Small intestine (tissue), 7 donors: ENCODE data around the gene ELAVL4. TPM values are rescaled to one million over a fixed set of nuclear protein-coding genes. Genes with fewer than 3 reads are reported as not detected.
A peak's percentile ranks its signal among the peaks of the same experiment; 100 is the strongest.

Experiments used
- DNase-seq, 2 donors: peaks; one replicate each; pipeline versions ENCODE4 v3.0.0 to v3.0.0-alpha.2; 2013
- FAIRE-seq: peaks from 2 replicates; lab custom pipeline; 2012; peaks lifted over from hg19 to GRCh38; lab: Jason Lieb, UNC
- H3K27ac ChIP-seq, 3 donors: one replicate each; pipeline ENCODE4 v1.5.1; 2013; ENCODE audit warnings: low read length in 2 of 3, mild to moderate bottlenecking in 2 of 3, control low read depth in 1 of 3, inconsistent platforms in 1 of 3, low read depth in 1 of 3, moderate library complexity in 1 of 3
- H3K27me3 ChIP-seq, 3 donors: one replicate each; pipeline ENCODE4 v1.6.1; 2013; ENCODE audit warnings: low read length in 3 of 3, inconsistent platforms in 1 of 3; ENCODE audit not compliant: control insufficient read depth in 3 of 3, insufficient read depth in 3 of 3
- H3K36me3 ChIP-seq, 3 donors: one replicate each; pipeline ENCODE4 v1.6.1; 2013; ENCODE audit warnings: low read length in 3 of 3, inconsistent platforms in 1 of 3, low read depth in 1 of 3, mild to moderate bottlenecking in 1 of 3, moderate library complexity in 1 of 3; ENCODE audit not compliant: control insufficient read depth in 3 of 3, insufficient read depth in 2 of 3
- H3K4me1 ChIP-seq, 3 donors: one replicate each; pipeline ENCODE4 v1.6.1; 2013; ENCODE audit warnings: low read length in 2 of 3, inconsistent platforms in 1 of 3, low read depth in 1 of 3, mild to moderate bottlenecking in 1 of 3, moderate library complexity in 1 of 3; ENCODE audit not compliant: control insufficient read depth in 3 of 3, insufficient read depth in 2 of 3
- H3K4me3 ChIP-seq, 3 donors: one replicate each; pipeline ENCODE4 v1.5.1; 2013; ENCODE audit warnings: low read length in 3 of 3, control low read depth in 1 of 3, inconsistent platforms in 1 of 3, low read depth in 1 of 3, mild to moderate bottlenecking in 1 of 3, moderate library complexity in 1 of 3
- H3K9me3 ChIP-seq, 2 donors: one replicate each; pipeline ENCODE4 v1.6.1; 2013; ENCODE audit warnings: low read depth in 1 of 2, low read length in 1 of 2; ENCODE audit not compliant: control insufficient read depth in 2 of 2, insufficient read depth in 1 of 2
- WGBS, 3 donors: extraction: QIAGEN DNeasy Blood & Tissue Kit; methylation state at CpG; one replicate each; pipeline ENCODE4 v1.1.7; 2013; 5-methylcytosine and 5-hydroxymethylcytosine counted together
- polyA plus RNA-seq, 4 donors: library from polyadenylated mRNA; stranded (reverse) in 3 of 4; unstranded in 1 of 4; fragments of 200-250 nt in 3 of 4; fragments of 120-200 nt in 1 of 4; gene quantifications; one replicate each; pipeline versions ENCODE4 v1.2.1 to v1.2.3, GENCODE V29; 2013
- donor health status: healthy with polysubstance abuse.
- donor health status: control.
- donor health status: control.
- donor health status: Bipolar disorder and iron deficiency.
- donor health status: healthy.

ELAVL4 gene
- polyA plus RNA-seq, 4 donors = 2.2 to 7.5 TPM; not detected in 2

DNA sequence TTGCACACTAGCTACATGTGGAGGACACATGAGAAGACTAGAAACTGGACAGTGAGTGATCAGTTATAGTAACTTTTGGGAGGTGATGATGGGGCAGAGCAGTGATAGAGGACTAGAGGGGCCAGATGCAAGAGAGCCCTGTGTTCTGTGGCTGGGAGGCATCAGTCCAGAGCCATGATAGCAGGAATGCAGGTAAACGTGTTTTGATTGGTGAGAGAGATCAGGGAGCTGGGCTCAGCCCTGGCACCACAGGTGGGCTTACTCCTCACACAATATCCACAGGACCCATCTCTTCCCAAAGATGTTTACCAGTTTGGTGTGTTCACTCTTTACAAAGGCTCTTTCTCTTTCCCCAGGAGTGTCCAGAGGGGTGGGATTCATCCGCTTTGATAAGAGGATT is 86.5 kb downstream of the ELAVL4 start:
- FAIRE-seq = no peak

DNA sequence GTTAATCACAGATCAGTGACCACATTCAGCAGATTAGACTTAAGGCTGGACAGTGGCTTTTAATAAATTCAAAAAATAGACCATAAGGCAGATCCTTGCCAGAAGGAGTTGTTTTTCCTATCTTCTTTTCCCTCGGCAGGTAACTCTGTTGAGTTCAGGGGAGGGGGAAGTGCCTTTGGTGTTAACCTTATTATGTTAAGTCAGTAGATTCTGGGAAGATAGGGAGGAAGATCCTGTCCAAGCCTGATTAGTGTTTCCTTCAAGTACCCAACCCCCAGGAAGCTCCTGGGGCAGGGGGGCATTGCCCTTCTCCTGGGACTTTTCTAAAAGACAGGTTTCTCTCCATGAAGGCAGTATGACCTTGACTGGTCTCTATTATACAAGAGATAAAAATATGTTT is 87.4 kb downstream of the ELAVL4 start:
- no peaks in the 10 kb centered on the region for H3K4me1 ChIP-seq
- H3K27ac ChIP-seq = no peak overlapping the region
- WGBS, 3 donors = 55 to 65% (median 63%) methylated on average over 1 of the region's 1 CpG
- no peak for DNase-seq
- no peaks in the 10 kb centered on the region for H3K9me3 ChIP-seq
- H3K27me3 ChIP-seq = no peaks in the 10 kb centered on the region
- no peak overlapping the region for H3K4me3 ChIP-seq
- no peak for FAIRE-seq
- no peaks in the 10 kb centered on the region for H3K36me3 ChIP-seq

More for the DNA sequence above, 86.5 kb downstream of the ELAVL4 start:
- H3K27ac ChIP-seq = no peak overlapping the region
- H3K4me1 ChIP-seq = no peaks in the 10 kb centered on the region
- DNase-seq = no peak
- no peaks in the 10 kb centered on the region for H3K36me3 ChIP-seq
- no peaks in the 10 kb centered on the region for H3K27me3 ChIP-seq
- WGBS, 3 donors = 55 to 76% (median 63%) methylated on average over 2 of the region's 2 CpGs
- H3K9me3 ChIP-seq = no peaks in the 10 kb centered on the region
- H3K4me3 ChIP-seq = no peak overlapping the region

DNA sequence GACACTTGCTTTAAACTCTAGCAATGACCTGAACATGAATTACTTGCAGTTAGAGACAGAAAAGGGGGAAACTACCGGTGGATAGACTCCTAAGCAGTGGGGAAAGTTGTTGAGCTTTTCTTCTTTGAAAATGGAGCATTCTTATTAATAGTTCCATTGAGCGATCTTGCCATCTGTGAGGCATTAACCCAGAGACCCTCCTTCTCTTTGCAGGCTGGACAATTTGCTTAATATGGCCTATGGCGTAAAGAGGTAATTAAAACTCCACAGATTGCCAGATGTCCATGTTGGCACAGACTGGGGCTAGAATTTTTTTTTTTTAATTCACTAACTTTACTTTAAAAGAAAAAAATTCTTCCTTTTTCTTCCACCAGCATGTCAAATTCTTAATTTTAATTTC is 88.5 kb downstream of the ELAVL4 start:
- FAIRE-seq = no peak
- H3K27ac ChIP-seq = no peak overlapping the region
- no peak overlapping the region for H3K4me3 ChIP-seq
- H3K27me3 ChIP-seq = no peaks in the 10 kb centered on the region
- H3K36me3 ChIP-seq = no peaks in the 10 kb centered on the region
- 68 to 81% (median 79%) methylated on average over 3 of the region's 3 CpGs for WGBS, 3 donors
- no peaks in the 10 kb centered on the region for H3K9me3 ChIP-seq
- H3K4me1 ChIP-seq = no peaks in the 10 kb centered on the region
- no peak for DNase-seq

DNA sequence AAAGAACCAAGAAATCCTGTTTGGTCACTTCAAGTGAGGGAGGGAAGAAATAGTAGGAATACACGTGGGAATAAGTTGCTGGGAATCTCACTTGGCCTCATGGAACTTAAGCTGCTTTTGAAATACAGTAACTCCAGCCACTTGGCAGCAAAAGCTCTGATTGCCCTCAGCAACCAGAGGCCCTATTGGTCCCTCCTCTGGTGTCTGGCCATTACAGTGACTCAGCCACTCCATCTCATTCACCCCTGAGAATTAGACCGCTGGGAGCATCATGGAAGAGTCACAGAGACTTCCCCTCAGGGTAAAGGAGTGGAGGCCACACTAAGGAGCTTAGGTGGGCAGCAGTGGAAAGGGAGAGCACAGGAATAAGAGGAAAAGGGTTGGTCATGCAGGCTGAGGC is 99.6 kb downstream of the ELAVL4 start:
- no peak for DNase-seq
- 33 to 61% (median 56%) methylated on average over 2 of the region's 2 CpGs for WGBS, 3 donors
- no peak for FAIRE-seq
- no peak overlapping the region for H3K4me3 ChIP-seq
- H3K4me1 ChIP-seq = no peaks in the 10 kb centered on the region
- H3K27me3 ChIP-seq = peaks cover 0 to 2% (median 0%) of the 10 kb centered on the region in 3 donors
- no peak overlapping the region for H3K27ac ChIP-seq
- no peaks in the 10 kb centered on the region for H3K36me3 ChIP-seq
- H3K9me3 ChIP-seq = no peaks in the 10 kb centered on the region

DNA sequence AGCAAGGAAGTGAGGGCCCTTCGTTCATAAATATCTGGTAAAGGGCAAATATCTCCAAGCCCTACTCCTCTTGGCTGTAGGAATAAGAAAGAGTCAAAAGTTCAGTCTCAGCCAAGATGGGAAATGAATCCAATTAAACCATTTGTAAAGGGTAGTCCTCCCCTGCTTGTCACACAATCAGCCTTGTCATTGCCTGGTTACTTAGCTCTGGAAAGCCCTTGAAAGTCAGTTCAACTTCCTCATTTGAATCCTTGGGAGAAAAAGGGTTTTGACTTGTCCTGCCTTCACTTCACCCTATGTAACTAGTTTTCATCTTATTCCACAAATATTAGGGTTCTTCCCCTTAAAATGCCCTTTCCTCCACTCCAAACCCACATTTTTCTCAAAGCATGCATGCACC is 100.0 kb downstream of the ELAVL4 start:
- Histone ChIP-seq H3K27me3 (peaks cover 0 to 2% (median 0%) of the 10 kb centered on the region in 3 donors), H3K4me1 (no peaks in the 10 kb centered on the region), H3K27ac (no peak overlapping the region), H3K36me3 (no peaks in the 10 kb centered on the region), H3K9me3 (no peaks in the 10 kb centered on the region), H3K4me3 (no peak overlapping the region)
- FAIRE-seq = no peak
- DNase-seq = no peak
- WGBS, 3 donors = 24 to 39% (median 32%) methylated on average over 1 of the region's 1 CpG

DNA sequence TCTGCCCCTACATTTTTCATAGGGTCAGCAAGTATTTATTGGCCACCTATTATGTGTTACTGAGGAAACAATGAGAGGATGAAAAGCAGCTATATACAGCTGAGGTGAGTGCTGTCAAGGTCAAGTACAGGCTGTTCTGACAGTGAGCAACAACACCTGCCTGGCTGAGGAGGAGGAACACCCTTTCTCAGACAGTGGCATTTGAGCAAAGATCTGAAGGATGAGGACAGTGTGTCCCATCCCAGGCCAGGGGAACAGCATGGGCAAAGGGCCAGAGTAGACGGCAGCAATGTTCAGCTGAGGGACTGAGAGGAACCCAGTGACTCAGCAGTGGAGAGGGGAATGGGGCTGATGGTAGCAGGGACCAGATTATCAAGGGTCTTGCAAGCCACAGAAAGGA is 101.0 kb downstream of the ELAVL4 start:
- Histone ChIP-seq H3K27me3 (no peaks in the 10 kb centered on the region), H3K4me1 (no peaks in the 10 kb centered on the region), H3K4me3 (no peak overlapping the region), H3K36me3 (no peaks in the 10 kb centered on the region), H3K27ac (no peak overlapping the region), H3K9me3 (no peaks in the 10 kb centered on the region)
- DNase-seq (no peak), FAIRE-seq (no peak)
- WGBS, 3 donors = 40 to 58% (median 54%) methylated on average over 1 of the region's 1 CpG

DNA sequence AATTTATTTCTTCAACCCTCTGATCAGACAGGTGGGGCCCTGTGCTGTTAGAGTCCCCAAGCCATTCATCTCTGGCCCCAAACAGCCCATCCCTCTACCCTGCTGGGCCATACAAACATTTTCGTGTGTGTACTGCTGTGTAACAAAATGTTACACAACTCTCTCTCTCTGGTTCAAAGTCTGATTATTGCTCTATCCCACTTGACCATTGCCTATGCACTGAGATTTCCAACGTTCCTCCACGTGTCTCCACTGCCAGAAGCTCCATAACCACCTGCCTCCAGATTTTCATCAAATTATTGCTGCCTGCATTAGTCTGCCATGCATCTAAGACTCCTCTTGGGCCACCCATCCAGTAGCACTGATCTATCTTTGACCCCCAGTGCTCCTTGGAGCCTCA is 104.8 kb downstream of the ELAVL4 start:
- FAIRE-seq (no peak), DNase-seq (peak in 1 of 2 donors; percentile 9)
- H3K4me1 ChIP-seq = no peaks in the 10 kb centered on the region
- 28 to 64% (median 37%) methylated on average over 3 of the region's 3 CpGs for WGBS, 3 donors
- no peaks in the 10 kb centered on the region for H3K36me3 ChIP-seq
- no peaks in the 10 kb centered on the region for H3K27me3 ChIP-seq
- H3K4me3 ChIP-seq = no peak overlapping the region
- no peak overlapping the region for H3K27ac ChIP-seq
- no peaks in the 10 kb centered on the region for H3K9me3 ChIP-seq

DNA sequence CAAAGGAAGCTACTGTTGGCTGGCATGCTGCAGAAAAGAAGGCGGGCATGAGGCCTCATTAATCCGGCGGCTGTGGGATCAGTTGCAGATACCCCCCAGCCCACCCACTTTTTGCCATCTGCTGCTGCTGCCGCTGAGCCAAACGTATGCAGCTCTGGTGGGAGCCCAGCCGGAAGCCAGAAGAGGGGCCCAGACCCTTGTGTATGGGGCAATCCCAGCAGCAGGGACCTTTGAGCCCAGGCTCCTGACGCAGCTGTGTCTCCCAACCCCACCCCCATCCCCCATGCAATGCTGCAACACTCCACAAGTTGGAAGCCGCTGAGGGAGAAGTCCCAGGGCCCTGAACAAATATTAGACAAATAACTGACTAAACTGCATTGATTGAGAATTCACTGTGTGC is 106.0 kb downstream of the ELAVL4 start:
- Histone ChIP-seq H3K4me1 (no peaks in the 10 kb centered on the region), H3K27ac (no peak overlapping the region), H3K9me3 (no peaks in the 10 kb centered on the region), H3K36me3 (no peaks in the 10 kb centered on the region), H3K27me3 (no peaks in the 10 kb centered on the region), H3K4me3 (no peak overlapping the region)
- DNase-seq (peak in 1 of 2 donors; percentile 54), FAIRE-seq (no peak)
- 38 to 44% (median 43%) methylated on average over 8 of the region's 8 CpGs for WGBS, 3 donors

DNA sequence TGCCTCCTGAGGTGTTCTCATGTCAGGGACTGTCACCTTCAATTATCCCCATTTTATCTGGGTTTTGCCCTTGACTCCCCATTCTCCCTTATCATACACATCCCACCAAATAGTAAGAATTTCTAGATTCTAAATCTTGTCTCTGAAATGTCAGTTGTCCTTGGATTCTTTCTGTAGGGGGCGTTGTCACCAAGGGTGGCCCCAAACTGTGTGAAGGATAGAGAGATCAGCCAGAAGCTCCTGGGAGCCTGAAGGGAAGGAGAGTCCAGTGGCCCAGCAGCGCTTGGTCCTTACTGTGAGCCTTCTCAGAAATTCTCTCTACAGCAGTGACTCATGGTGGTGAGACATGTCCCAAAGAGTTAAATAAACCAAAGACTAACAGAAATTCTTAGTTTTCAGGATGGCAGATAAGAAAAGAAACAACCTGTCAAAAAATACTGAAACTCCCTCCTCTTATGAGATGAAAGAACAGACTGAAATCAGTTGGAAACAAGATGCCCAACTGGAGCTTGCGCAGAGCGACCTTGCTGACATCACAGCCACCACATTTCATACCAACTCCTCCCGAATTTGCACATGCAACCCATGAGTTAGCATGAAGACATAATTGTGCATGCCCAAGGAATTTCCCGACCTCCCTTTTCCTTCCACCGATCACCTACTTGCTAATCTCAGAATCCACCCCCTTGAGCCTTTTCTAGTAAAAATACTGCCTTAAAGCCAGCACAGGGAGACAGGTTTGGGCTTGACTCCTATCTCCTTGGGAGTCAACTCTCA is 109.8 kb downstream of the ELAVL4 start:
- FAIRE-seq = no peak
- Histone ChIP-seq H3K27me3 (no peaks in the 10 kb centered on the region), H3K27ac (no peak overlapping the region), H3K36me3 (no peaks in the 10 kb centered on the region), H3K4me1 (no peaks in the 10 kb centered on the region), H3K4me3 (no peak overlapping the region), H3K9me3 (no peaks in the 10 kb centered on the region)
- WGBS, 3 donors = 79 to 86% (median 85%) methylated on average over 7 of the region's 7 CpGs
- no peak for DNase-seq
